GM12878 (cell line): ENCODE measurements around the gene GAS2.

Source experiments
- CHD1 ChIP-seq: IDR thresholded peaks from 2 replicates; pipeline ENCODE4 v1.6.1; 2012; ENCODE audit warnings: low read depth, low read length, improper control_type of control experiment
- CTCF ChIP-seq, 3 experiments: IDR thresholded peaks in 2 of 3; conservative IDR thresholded peaks in 1 of 3; 2 replicates each; pipeline ENCODE4 v1.5.1; 2011; ENCODE audit warnings: low read depth in 3 of 3, low read length in 3 of 3, mild to moderate bottlenecking in 3 of 3, control low read depth in 2 of 3, moderate library complexity in 2 of 3, inconsistent platforms in 1 of 3, mixed read lengths in 1 of 3; ENCODE audit not compliant: control insufficient read depth in 2 of 3, insufficient read depth in 1 of 3; ENCODE audit errors: extremely low read depth in 1 of 3
- RAD21 ChIP-seq: IDR thresholded peaks from 2 replicates; pipeline ENCODE4 v1.6.1; 2011; ENCODE audit warnings: mild to moderate bottlenecking, low read depth, low read length, moderate library complexity; ENCODE audit not compliant: insufficient read depth
- SIN3A ChIP-seq: IDR thresholded peaks from 2 replicates; pipeline ENCODE4 v1.6.1; 2012; ENCODE audit warnings: low read depth, low read length, improper control_type of control experiment
- TF ChIP-seq, protein P1 (sequence below): fragments of 450-650 bp; IDR thresholded peaks from 2 replicates; pipeline ENCODE4 v1.6.1; 2017; ENCODE audit warnings: mild to moderate bottlenecking, low read depth, inconsistent platforms; ENCODE audit not compliant: poor library complexity, severe bottlenecking

DNA sequence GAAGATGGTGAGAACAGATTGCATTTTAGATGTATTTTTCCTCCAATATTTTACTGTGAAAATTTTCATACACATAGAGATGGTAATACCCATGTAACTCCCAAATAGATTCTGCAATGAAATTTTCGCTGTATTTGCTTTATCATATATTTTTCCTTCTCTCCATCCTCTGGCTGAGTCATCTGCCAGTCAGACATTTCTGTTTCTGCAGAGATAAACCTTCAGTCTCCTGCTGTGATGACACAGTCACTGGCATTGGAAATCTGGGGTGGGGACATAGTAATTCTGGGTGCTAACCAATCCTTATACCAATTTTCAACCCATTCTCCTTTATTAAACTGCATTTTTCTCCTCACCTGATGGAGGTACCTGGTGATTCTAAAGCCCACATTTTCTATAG, 129.5 kb downstream of the GAS2 start:
- TF ChIP-seq CTCF (IDR thresholded peaks at IDR 0.05 in 2 of 3, conservative IDR thresholded peaks at IDR 0.05 in 1 of 3; ENCODE audit: control insufficient read depth in 2 of 3, extremely low read depth in 1 of 3, insufficient read depth in 1 of 3, low read depth in 3 of 3, low read length in 3 of 3) (no peak), CHD1 (no peak), RAD21 (no peak), SIN3A (no peak)
- TF ChIP-seq, protein P1, sequence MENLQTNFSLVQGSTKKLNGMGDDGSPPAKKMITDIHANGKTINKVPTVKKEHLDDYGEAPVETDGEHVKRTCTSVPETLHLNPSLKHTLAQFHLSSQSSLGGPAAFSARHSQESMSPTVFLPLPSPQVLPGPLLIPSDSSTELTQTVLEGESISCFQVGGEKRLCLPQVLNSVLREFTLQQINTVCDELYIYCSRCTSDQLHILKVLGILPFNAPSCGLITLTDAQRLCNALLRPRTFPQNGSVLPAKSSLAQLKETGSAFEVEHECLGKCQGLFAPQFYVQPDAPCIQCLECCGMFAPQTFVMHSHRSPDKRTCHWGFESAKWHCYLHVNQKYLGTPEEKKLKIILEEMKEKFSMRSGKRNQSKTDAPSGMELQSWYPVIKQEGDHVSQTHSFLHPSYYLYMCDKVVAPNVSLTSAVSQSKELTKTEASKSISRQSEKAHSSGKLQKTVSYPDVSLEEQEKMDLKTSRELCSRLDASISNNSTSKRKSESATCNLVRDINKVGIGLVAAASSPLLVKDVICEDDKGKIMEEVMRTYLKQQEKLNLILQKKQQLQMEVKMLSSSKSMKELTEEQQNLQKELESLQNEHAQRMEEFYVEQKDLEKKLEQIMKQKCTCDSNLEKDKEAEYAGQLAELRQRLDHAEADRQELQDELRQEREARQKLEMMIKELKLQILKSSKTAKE, result no peak
